ENCODE data around the gene TRIM37.
"Not testable (repeated sequence)": the region's sequence is repeated elsewhere in the genome, so short reads cannot be mapped to it uniquely, and the experiment has no call there.

TRIM37 gene

DNA sequence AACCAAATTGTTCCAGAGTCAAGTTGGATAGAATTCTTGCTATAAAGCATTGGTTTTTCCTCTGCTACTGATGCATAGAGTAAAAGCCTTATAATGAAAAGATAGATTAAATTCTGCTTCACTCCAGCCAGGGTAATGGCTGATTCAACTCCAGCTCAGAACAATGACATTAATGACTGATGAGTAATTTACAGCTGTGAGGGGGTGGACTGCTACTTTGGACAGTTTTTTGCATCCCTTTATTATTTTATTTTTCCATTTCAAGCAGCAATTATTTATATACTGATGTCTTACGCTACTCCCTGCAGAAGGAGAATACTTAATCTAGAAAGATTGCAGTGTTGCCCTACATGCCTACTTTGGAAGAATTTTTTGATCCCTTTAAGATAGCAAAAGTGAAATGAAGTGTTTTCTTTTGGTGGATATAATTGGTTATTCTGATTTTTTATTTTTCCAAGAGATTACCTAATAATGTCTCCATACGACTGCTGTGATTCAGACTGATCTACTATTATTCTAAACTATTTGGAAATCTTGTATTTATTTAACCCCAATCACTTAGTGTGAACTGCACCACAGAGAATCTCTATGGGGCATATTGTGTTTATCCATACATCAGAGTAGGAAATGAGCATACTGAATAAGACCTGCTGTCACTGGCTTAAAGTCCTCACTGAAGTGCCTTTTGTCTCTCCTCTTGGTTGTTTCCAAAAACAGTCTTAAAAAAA lies 149.5 kb downstream of the TRIM37 start:
- Histone ChIP-seq H3K27ac (replicated peaks) (no peak overlapping the region), H3K27me3 (ENCODE audit: insufficient read depth, poor library complexity, severe bottlenecking) (no peaks in the 10 kb centered on the region), H3K4me3 (replicated peaks; ENCODE audit: insufficient read depth, low read length) (no peak overlapping the region)
- TF ChIP-seq, protein P1, sequence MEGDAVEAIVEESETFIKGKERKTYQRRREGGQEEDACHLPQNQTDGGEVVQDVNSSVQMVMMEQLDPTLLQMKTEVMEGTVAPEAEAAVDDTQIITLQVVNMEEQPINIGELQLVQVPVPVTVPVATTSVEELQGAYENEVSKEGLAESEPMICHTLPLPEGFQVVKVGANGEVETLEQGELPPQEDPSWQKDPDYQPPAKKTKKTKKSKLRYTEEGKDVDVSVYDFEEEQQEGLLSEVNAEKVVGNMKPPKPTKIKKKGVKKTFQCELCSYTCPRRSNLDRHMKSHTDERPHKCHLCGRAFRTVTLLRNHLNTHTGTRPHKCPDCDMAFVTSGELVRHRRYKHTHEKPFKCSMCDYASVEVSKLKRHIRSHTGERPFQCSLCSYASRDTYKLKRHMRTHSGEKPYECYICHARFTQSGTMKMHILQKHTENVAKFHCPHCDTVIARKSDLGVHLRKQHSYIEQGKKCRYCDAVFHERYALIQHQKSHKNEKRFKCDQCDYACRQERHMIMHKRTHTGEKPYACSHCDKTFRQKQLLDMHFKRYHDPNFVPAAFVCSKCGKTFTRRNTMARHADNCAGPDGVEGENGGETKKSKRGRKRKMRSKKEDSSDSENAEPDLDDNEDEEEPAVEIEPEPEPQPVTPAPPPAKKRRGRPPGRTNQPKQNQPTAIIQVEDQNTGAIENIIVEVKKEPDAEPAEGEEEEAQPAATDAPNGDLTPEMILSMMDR (IDR thresholded peaks at IDR 0.05; ENCODE audit: insufficient read depth, low read length): no peak
- TF ChIP-seq, protein P2, sequence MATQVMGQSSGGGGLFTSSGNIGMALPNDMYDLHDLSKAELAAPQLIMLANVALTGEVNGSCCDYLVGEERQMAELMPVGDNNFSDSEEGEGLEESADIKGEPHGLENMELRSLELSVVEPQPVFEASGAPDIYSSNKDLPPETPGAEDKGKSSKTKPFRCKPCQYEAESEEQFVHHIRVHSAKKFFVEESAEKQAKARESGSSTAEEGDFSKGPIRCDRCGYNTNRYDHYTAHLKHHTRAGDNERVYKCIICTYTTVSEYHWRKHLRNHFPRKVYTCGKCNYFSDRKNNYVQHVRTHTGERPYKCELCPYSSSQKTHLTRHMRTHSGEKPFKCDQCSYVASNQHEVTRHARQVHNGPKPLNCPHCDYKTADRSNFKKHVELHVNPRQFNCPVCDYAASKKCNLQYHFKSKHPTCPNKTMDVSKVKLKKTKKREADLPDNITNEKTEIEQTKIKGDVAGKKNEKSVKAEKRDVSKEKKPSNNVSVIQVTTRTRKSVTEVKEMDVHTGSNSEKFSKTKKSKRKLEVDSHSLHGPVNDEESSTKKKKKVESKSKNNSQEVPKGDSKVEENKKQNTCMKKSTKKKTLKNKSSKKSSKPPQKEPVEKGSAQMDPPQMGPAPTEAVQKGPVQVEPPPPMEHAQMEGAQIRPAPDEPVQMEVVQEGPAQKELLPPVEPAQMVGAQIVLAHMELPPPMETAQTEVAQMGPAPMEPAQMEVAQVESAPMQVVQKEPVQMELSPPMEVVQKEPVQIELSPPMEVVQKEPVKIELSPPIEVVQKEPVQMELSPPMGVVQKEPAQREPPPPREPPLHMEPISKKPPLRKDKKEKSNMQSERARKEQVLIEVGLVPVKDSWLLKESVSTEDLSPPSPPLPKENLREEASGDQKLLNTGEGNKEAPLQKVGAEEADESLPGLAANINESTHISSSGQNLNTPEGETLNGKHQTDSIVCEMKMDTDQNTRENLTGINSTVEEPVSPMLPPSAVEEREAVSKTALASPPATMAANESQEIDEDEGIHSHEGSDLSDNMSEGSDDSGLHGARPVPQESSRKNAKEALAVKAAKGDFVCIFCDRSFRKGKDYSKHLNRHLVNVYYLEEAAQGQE (IDR thresholded peaks at IDR 0.05; ENCODE audit: insufficient replicate concordance, low read depth): no peak
- no peak for TF ChIP-seq SPI1 (IDR thresholded peaks at IDR 0.05; ENCODE audit: borderline replicate concordance, low read depth)
- no peak for TF ChIP-seq POLR2AphosphoS5 (IDR thresholded peaks at IDR 0.05; ENCODE audit: low read depth)
- TF ChIP-seq GABPA (IDR thresholded peaks at IDR 0.05; ENCODE audit: low read depth): no peak
- no peak for DNase-seq (ENCODE audit: low read depth in 1 of 2, low spot score in 1 of 2)

DNA sequence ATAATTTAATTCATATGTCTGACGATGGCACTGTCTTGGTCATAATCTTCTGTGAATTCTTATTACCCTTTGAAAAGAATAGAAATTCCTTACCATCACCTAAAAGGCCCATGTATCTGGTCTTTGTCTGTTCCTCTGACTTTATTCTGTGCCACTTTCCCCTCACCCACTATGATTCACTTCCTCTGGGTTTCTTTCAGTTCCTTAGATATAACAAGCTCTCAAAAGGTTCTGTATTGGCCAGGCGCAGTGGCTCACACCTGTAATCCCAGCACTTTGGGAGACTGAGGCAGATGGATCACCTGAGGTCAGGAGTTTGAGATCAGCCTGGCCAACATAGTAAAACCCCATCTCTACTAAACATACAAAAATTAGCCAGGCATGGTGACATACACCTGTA lies 152.3 kb downstream of the TRIM37 start:
- not testable (repeated sequence) for DNase-seq (ENCODE audit: low read depth in 1 of 2, low spot score in 1 of 2); H3K27me3 ChIP-seq (ENCODE audit: insufficient read depth, poor library complexity, severe bottlenecking); H3K27ac ChIP-seq (replicated peaks); H3K4me3 ChIP-seq (replicated peaks; ENCODE audit: insufficient read depth, low read length)

DNA sequence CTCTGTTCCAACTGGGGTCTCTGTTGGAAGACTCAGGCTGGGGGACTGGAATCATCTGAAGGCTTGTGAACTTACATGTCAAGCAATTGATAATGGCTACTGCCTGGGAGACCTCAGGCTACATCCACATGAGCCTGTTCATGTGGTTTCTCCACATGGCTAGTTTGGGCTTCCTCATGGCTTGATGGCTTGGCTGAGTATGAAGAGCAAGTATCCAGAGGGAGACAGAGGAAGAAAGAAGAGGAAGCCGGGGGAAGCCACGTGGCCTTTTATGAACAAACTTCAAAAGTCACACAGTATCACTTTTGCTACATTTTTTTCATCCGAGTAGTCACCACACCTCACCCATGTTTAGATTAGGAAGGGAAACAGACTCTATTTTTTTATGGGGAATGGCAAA lies 158.9 kb downstream of the TRIM37 start:
- Histone ChIP-seq H3K27me3 (ENCODE audit: insufficient read depth, poor library complexity, severe bottlenecking) (no peaks in the 10 kb centered on the region), H3K4me3 (replicated peaks; ENCODE audit: insufficient read depth, low read length) (no peak overlapping the region), H3K27ac (replicated peaks) (no peak overlapping the region)
- peak; percentile 5 to 12 for DNase-seq (ENCODE audit: low read depth in 1 of 2, low spot score in 1 of 2)
- TF ChIP-seq, protein P1 (IDR thresholded peaks at IDR 0.05; ENCODE audit: insufficient read depth, low read length): no peak
- TF ChIP-seq SPI1 (IDR thresholded peaks at IDR 0.05; ENCODE audit: borderline replicate concordance, low read depth): no peak
- TF ChIP-seq GABPA (IDR thresholded peaks at IDR 0.05; ENCODE audit: low read depth): no peak
- TF ChIP-seq, protein P2 (IDR thresholded peaks at IDR 0.05; ENCODE audit: insufficient replicate concordance, low read depth): no peak
- TF ChIP-seq POLR2AphosphoS5 (IDR thresholded peaks at IDR 0.05; ENCODE audit: low read depth): no peak

DNA sequence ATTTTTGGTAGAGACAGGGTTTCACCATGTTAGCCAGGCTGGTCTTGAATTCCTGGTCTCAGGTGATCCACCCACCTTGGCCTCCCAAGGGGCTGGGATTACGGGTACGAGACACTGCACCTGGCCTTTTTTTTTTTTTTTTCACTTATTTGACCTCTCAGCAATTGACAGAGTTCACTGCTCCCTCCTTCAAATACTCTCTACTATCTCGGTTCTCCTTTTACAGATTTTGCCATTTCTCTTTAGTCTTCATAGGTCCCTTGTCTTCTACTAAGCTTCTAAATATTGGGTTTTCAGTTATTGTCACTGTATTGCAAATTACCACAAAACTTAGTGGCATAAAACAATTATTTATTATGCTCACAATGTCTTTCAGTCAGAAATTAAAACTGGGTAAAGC lies 159.3 kb downstream of the TRIM37 start:
- Histone ChIP-seq H3K4me3 (replicated peaks; ENCODE audit: insufficient read depth, low read length) (no peak overlapping the region), H3K27me3 (ENCODE audit: insufficient read depth, poor library complexity, severe bottlenecking) (no peaks in the 10 kb centered on the region), H3K27ac (replicated peaks) (no peak overlapping the region)
- TF ChIP-seq POLR2AphosphoS5 (IDR thresholded peaks at IDR 0.05; ENCODE audit: low read depth) (no peak), GABPA (IDR thresholded peaks at IDR 0.05; ENCODE audit: low read depth) (no peak), SPI1 (IDR thresholded peaks at IDR 0.05; ENCODE audit: borderline replicate concordance, low read depth) (no peak)
- TF ChIP-seq, protein P2 (IDR thresholded peaks at IDR 0.05; ENCODE audit: insufficient replicate concordance, low read depth): no peak
- TF ChIP-seq, protein P1 (IDR thresholded peaks at IDR 0.05; ENCODE audit: insufficient read depth, low read length): no peak
- DNase-seq (ENCODE audit: low read depth in 1 of 2, low spot score in 1 of 2): no peak

Measured in HL-60 (cell line).